KOPT-K1 (cell line): Measurements from ENCODE around the gene STARD13.

Source experiments
- H3K27ac ChIP-seq: fragments of 200-600 bp; sonication (generic); 2 replicates; pipeline ENCODE4 v1.5.1; 2016; ENCODE audit warnings: antibody characterized with exemption, mild to moderate bottlenecking, low read depth, low read length; ENCODE audit not compliant: poor library complexity, severe bottlenecking
- H3K36me3 ChIP-seq: fragments of 200-600 bp; sonication (generic); 2 replicates; pipeline ENCODE4 v1.5.1; 2017; ENCODE audit warnings: antibody characterized with exemption, mild to moderate bottlenecking, low read length, moderate library complexity; ENCODE audit not compliant: insufficient read depth
- H3K9me3 ChIP-seq: fragments of 200-600 bp; sonication (generic); 2 replicates; pipeline ENCODE4 v1.5.1; 2017; ENCODE audit warnings: antibody characterized with exemption, low read length, mild to moderate bottlenecking; ENCODE audit not compliant: insufficient read depth, poor library complexity, severe bottlenecking

The STARD13 gene

GRCh38 chr13:33313504-33313903, 27.9 kb upstream of the STARD13 start:
- Histone ChIP-seq H3K9me3 (no peaks in the 10 kb centered on the region), H3K36me3 (no peaks in the 10 kb centered on the region), H3K27ac (no peak overlapping the region)

- Histone ChIP-seq H3K36me3 (no peaks in the 10 kb centered on the region), H3K9me3 (no peaks in the 10 kb centered on the region), H3K27ac (no peak overlapping the region)
Measured at GRCh38 chr13:33312861-33313212, 27.3 kb upstream of the STARD13 start.

GRCh38 chr13:33312150-33312860, 26.8 kb upstream of the STARD13 start:
- Histone ChIP-seq H3K36me3 (no peaks in the 10 kb centered on the region), H3K27ac (no peak overlapping the region), H3K9me3 (no peaks in the 10 kb centered on the region)

GRCh38 chr13:33311040-33311439, 25.5 kb upstream of the STARD13 start:
- Histone ChIP-seq H3K27ac (no peak overlapping the region), H3K9me3 (no peaks in the 10 kb centered on the region), H3K36me3 (no peaks in the 10 kb centered on the region)

- Histone ChIP-seq H3K27ac (no peak overlapping the region), H3K36me3 (no peaks in the 10 kb centered on the region), H3K9me3 (no peaks in the 10 kb centered on the region)
Measured at GRCh38 chr13:33310245-33311038, 24.9 kb upstream of the STARD13 start.

- Histone ChIP-seq H3K27ac (no peak overlapping the region), H3K9me3 (no peaks in the 10 kb centered on the region), H3K36me3 (no peaks in the 10 kb centered on the region)
Measured at GRCh38 chr13:33308863-33309262, 23.3 kb upstream of the STARD13 start.

- Histone ChIP-seq H3K27ac (no peak overlapping the region), H3K36me3 (no peaks in the 10 kb centered on the region), H3K9me3 (no peaks in the 10 kb centered on the region)
Measured at GRCh38 chr13:33307843-33308242, 22.3 kb upstream of the STARD13 start.

GRCh38 chr13:33303855-33304597, 18.5 kb upstream of the STARD13 start:
- no peak overlapping the region for H3K27ac ChIP-seq
- no peaks in the 10 kb centered on the region for H3K9me3 ChIP-seq
- H3K36me3 ChIP-seq: no peaks in the 10 kb centered on the region

- Histone ChIP-seq H3K9me3 (no peaks in the 10 kb centered on the region), H3K27ac (no peak overlapping the region), H3K36me3 (no peaks in the 10 kb centered on the region)
Measured at GRCh38 chr13:33299626-33300025, 14.1 kb upstream of the STARD13 start.

- Histone ChIP-seq H3K27ac (no peak overlapping the region), H3K36me3 (no peaks in the 10 kb centered on the region), H3K9me3 (no peaks in the 10 kb centered on the region)
Measured at GRCh38 chr13:33296793-33297425, 11.4 kb upstream of the STARD13 start.

GRCh38 chr13:33292712-33293111, 7.2 kb upstream of the STARD13 start:
- no peaks in the 10 kb centered on the region for H3K9me3 ChIP-seq
- H3K27ac ChIP-seq: no peak overlapping the region
- no peaks in the 10 kb centered on the region for H3K36me3 ChIP-seq

GRCh38 chr13:33290421-33290965, 4.9 kb upstream of the STARD13 start:
- Histone ChIP-seq H3K36me3 (no peaks in the 10 kb centered on the region), H3K27ac (no peak overlapping the region), H3K9me3 (peaks cover 3% of the 10 kb centered on the region)

GRCh38 chr13:33289966-33290365, 4.4 kb upstream of the STARD13 start:
- Histone ChIP-seq H3K36me3 (no peaks in the 10 kb centered on the region), H3K27ac (no peak overlapping the region), H3K9me3 (peaks cover 8% of the 10 kb centered on the region)

- no peaks in the 10 kb centered on the region for H3K36me3 ChIP-seq
Measured at GRCh38 chr13:33287142-33287882, 1.8 kb upstream of the STARD13 start.

More at GRCh38 chr13:33287142-33287882, 1.8 kb upstream of the STARD13 start:
- Histone ChIP-seq H3K27ac (no peak overlapping the region), H3K9me3 (peaks cover 8% of the 10 kb centered on the region)
